Left ventricle myocardium inferior (tissue), 1 donor: Measurements from ENCODE around the gene SSTR3. TPM values are rescaled to one million over a fixed set of nuclear protein-coding genes. Genes with fewer than 3 reads are reported as not detected.

ENCODE experiments used
- DNase-seq: peaks from one replicate; pipeline ENCODE4 v3.0.0-alpha.2; 2020
- H3K27ac ChIP-seq: fragments of 200-600 bp; replicated peaks from 2 replicates; pipeline ENCODE4 v1.8.0; 2021
- H3K27me3 ChIP-seq: fragments of 200-600 bp; 2 replicates; pipeline ENCODE4 v1.8.0; 2021; ENCODE audit warnings: low read depth
- H3K36me3 ChIP-seq: fragments of 200-600 bp; 2 replicates; pipeline ENCODE4 v1.8.0; 2021
- H3K4me1 ChIP-seq: fragments of 200-600 bp; 2 replicates; pipeline ENCODE4 v1.8.0; 2021
- H3K4me3 ChIP-seq: fragments of 200-600 bp; 2 replicates; pipeline ENCODE4 v1.8.0; 2021; ENCODE audit warnings: mild to moderate bottlenecking, moderate library complexity
- H3K9me3 ChIP-seq: fragments of 200-600 bp; replicated peaks from 2 replicates; pipeline ENCODE4 v1.8.0; 2021
- intact Hi-C: fragments of 100-400 bp; cut with micrococcal nuclease; formaldehyde crosslinking; loops from one replicate; pipeline ENCODE4 v1.11.0; 2022
- total RNA-seq: library from RNA; stranded (reverse); fragmentation: NEBNext Ultra II Directional; extraction: Animal tissue kit (Norgen Biotek cat#: 25700); gene quantifications from one replicate; pipeline ENCODE4 v1.2.1, GENCODE V29; 2021
- TF ChIP-seq, protein P1 (sequence below): fragments of 200-600 bp; IDR thresholded peaks from 2 replicates; pipeline ENCODE4 v1.8.0; 2021; ENCODE audit warnings: antibody characterized with exemption, mild to moderate bottlenecking, borderline replicate concordance
- donor health status: DM: no; HTN: yes; CAD: no; lungs with severe emphysema.

Gene SSTR3
- total RNA-seq, 1 donor from 2014 or later, result not detected

DNA sequence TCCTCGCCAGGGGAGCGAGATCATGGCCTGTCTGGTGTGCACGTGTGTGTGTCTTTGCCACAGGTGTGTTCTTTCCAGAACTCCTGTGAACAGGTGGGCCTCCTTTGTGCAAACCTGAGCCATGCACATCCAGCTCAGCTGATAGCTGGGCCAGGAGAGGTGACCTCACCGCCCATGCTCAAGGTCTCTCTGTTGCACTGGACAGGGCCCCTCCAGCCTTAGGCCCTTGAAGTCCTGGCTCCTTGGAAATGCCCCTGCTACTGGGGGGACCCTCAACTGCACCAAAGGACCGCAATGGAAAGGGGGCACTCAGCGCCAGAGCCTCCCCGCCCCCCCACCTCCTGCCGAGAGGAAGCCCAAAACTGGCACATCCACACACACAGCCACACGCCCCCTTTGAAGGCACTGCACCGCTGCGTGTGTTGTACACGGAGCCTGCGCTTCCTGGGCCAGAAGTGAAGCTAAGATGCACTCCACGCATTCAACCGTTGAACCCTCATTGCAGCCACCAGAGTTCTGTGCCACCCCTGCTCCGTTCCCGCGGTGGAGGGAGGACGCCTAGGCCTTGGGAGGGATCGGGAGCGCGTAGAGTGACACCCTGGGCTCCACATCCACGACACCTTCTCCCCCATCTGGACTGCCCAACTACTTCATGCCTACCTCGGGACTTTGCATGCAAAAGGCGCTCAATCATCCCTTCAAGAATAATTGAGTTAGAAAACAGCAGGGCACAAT, 46.2 kb downstream of the SSTR3 start:
- peak; percentile 16 for DNase-seq
- Histone ChIP-seq H3K27ac (no peak overlapping the region), H3K4me3 (no peak overlapping the region), H3K27me3 (peaks cover 28% of the 10 kb centered on the region), H3K9me3 (peaks cover 6% of the 10 kb centered on the region), H3K4me1 (peaks cover 13% of the 10 kb centered on the region), H3K36me3 (no peaks in the 10 kb centered on the region)
- TF ChIP-seq, protein P1, sequence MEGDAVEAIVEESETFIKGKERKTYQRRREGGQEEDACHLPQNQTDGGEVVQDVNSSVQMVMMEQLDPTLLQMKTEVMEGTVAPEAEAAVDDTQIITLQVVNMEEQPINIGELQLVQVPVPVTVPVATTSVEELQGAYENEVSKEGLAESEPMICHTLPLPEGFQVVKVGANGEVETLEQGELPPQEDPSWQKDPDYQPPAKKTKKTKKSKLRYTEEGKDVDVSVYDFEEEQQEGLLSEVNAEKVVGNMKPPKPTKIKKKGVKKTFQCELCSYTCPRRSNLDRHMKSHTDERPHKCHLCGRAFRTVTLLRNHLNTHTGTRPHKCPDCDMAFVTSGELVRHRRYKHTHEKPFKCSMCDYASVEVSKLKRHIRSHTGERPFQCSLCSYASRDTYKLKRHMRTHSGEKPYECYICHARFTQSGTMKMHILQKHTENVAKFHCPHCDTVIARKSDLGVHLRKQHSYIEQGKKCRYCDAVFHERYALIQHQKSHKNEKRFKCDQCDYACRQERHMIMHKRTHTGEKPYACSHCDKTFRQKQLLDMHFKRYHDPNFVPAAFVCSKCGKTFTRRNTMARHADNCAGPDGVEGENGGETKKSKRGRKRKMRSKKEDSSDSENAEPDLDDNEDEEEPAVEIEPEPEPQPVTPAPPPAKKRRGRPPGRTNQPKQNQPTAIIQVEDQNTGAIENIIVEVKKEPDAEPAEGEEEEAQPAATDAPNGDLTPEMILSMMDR, result no peak
- intact Hi-C loops, result no loop called here

DNA sequence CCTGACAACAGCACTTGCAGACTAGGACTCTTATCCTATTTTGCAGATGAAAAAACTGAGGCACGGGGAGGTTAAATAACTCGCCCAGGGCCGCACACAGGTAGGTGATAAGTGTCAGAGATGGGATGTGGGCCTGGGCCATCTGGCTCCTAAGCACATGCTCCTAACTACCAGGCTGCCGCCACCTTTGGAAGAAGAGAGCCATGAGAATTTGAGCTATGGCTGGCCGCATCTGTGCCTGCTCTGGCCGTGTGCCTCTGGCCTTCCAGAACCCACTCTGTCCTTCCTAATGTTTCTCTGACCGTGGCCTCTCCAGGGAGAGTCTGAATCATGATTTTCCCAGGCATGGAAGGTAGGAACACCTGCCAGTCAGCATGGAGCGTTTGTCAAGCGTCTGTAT, 47.2 kb downstream of the SSTR3 start:
- Histone ChIP-seq H3K4me1 (peaks cover 13% of the 10 kb centered on the region), H3K9me3 (peaks cover 7% of the 10 kb centered on the region), H3K4me3 (no peak overlapping the region), H3K36me3 (no peaks in the 10 kb centered on the region), H3K27ac (no peak overlapping the region), H3K27me3 (peaks cover 32% of the 10 kb centered on the region)
- TF ChIP-seq, protein P1, result no peak
- intact Hi-C loops, result no loop called here
- no peak for DNase-seq

DNA sequence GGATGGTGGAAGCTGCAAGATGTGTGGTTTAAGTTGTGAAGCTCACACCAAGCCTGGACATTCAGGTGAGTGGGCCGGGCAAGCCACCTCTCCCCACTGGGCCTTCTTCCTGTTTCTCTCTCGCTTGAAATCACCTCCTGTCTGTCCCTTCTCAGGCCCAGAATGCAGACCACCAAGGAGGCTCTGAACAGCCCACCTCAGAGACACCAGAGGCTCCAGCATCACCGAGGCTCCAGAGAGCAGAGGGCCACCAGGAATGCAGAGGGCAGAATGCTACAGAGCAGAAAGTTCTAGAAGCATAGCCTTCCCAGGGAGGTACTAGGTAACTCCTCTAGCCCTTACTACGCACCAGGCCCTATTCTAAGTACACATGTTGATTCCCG, 47.8 kb downstream of the SSTR3 start:
- no peaks in the 10 kb centered on the region for H3K36me3 ChIP-seq
- H3K4me1 ChIP-seq, result peaks cover 13% of the 10 kb centered on the region
- no peak for DNase-seq
- intact Hi-C loops, result loop anchor here (5.0 kb wide), 1 partner anchor 38 kb away; no protein-coding TSS in a partner anchor
- peaks cover 38% of the 10 kb centered on the region for H3K27me3 ChIP-seq
- TF ChIP-seq, protein P1, result no peak
- no peak overlapping the region for H3K27ac ChIP-seq
- no peak overlapping the region for H3K4me3 ChIP-seq
- peaks cover 7% of the 10 kb centered on the region for H3K9me3 ChIP-seq

DNA sequence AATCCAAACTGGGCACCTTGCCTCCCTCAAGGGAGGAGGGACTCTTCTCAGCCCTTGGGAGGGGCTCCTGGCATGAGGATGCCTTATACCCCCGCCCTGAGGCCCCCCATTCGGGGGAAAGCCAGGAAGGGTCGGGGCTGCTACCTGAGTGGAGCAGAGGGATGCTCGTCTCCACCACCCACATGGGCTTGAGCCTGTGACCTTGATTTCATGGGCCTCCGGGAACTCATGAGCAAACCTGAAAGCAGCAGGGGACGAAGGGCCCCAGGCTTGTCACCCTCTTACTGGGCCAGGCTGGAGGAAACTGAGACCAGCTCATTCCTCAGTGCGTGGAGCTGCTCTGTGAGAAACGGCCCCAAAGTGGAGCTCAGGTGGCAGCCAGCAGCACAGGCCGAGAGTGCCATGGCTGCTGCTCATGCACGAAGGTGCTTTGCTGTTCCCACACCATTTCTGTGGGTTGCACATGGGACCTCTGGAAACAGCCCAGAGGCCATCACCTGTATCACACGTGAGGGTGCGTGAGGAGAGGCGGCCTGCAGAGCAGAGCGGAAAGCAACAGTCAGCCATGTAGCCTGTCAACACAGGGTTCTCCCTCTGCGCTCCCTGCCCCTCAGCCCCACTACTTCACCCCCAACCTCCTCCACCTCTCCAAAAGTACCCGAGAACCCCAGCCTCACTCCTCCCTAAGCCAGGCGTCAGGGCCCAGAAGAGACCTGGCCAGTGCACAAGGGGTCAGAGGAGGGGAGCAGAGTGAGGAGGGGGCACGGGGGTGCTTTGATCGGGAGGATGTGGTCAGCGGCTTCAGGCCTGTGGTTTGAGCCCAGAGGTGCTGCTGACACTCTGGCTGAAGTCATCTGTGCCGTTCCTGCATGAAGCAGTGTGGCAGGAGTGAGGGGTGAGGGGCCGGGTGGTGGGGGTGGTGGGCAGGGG, 48.4 kb downstream of the SSTR3 start:
- DNase-seq, result no peak
- intact Hi-C loops, result loop anchor here (5.0 kb wide), 1 partner anchor 38 kb away; no protein-coding TSS in a partner anchor

DNA sequence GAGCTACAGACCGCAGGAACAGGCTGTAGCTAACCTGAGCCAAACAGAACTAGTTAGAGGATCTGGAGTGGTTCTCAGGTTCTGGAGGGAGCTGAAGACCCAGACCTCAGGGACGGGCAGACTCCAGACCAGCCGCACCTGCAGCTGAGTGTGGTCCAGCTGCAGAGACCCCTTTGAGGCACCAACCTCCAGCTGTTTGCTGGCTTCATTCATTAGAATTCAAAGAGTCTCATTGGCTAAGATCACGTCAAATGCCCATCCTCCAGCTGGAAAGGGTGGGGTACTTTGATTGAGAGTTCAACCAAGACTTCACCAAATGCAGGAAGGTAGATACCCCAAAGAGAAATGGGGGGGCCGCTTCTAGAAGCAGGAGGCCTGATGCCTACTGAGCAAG, 49.2 kb downstream of the SSTR3 start:
- Histone ChIP-seq H3K27me3 (peaks cover 51% of the 10 kb centered on the region), H3K36me3 (no peaks in the 10 kb centered on the region), H3K27ac (no peak overlapping the region), H3K4me3 (no peak overlapping the region), H3K4me1 (peaks cover 13% of the 10 kb centered on the region), H3K9me3 (peaks cover 7% of the 10 kb centered on the region)
- intact Hi-C loops, result loop anchor here (5.0 kb wide), 1 partner anchor 39 kb away; no protein-coding TSS in a partner anchor
- DNase-seq, result no peak
- TF ChIP-seq, protein P1, result no peak

More for the DNA sequence above, 48.4 kb downstream of the SSTR3 start:
- H3K9me3 ChIP-seq, result peaks cover 7% of the 10 kb centered on the region
- H3K36me3 ChIP-seq, result no peaks in the 10 kb centered on the region
- peaks cover 13% of the 10 kb centered on the region for H3K4me1 ChIP-seq
- no peak overlapping the region for H3K4me3 ChIP-seq
- peaks cover 44% of the 10 kb centered on the region for H3K27me3 ChIP-seq
- TF ChIP-seq, protein P1, result no peak
- no peak overlapping the region for H3K27ac ChIP-seq
